Activated T-cell treated with anti-CD3 and anti-CD28 coated beads, Interleukin-2, amount 50 U/mL, for 48 hours (primary cell): Measurements from ENCODE around the gene ATP1A2.

Source experiments
- DNase-seq, 2 experiments: peaks; one replicate each; pipeline ENCODE4 v3.0.0-alpha.2; 2020

ATP1A2 gene

DNA sequence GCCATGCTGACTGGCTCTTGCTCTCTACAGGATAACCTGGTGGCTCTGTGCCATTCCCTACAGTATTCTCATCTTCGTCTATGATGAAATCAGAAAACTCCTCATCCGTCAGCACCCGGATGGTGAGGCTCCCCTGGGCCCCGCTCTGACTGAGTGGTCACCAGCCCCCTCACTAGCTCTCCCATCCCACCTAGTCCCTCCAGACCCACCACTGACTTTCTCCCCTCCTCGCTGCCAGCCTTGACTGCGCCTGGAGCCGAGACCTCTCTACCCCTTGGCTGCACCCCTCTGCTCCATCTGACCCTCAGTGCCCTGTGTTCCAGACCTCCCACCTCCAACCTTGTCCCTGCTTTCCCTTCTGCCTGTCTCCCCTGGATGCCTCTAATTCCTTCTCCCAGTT is 70.7 kb downstream of the ATP1A2 start:
- no peak for DNase-seq

DNA sequence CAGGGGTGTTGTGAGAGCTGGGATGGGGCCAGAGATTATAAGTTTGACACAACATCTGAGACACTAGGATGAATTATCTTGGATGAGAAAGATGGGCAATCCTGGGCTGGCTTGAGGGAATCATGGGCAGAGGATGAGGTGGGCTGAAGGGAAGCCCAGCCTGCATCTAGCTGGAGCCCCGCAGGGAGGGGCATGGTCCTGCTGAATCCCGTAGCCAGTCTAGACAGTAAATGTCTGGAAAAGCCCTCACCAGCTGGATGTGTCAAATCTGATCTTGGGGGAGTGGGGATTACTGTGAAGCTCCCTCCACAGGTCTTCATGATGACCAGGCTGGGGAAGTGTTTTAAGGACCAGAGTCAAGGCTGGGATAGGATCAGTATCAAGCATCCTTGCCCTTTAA is 71.2 kb downstream of the ATP1A2 start:
- no peak for DNase-seq

DNA sequence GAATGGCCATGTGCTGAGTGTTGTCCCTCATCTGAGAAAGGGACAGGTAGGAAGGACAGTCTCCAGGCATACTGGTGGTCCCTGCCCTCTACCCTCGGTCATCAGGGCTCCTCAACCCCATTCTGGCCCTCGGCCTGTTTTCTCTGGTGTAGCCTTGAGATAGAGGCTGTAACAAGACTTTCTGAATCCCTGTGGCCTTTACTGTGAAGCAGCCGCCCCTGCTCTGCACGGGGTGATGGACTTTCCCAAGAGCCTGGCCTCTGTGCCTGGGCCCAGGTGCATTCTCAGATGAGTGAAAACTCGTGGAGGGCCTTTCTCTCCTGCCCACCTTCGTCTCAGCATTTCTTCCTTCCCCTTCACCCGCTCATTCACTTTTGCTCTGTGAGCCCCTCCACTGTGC is 71.8 kb downstream of the ATP1A2 start:
- no peak for DNase-seq

DNA sequence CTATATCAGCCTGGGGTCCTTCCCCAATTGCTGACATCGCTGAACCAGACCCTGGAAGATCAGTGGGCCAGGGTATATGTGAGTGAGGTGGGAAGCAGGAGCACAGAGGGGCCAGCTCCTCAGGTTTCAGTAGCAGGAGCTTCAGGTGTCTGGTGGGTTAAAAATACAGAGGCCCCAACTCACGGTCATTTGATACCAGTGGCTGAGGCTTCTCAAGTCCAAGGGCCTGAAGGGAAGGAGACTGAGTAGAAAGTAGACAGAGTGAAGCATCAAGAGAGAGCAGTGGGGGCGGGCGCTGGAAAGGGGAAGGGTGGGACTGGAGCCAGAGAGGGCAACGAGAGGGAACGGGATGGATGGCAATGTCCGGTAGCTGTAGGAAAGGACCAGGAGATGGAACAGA is 72.8 kb downstream of the ATP1A2 start:
- no peak for DNase-seq

DNA sequence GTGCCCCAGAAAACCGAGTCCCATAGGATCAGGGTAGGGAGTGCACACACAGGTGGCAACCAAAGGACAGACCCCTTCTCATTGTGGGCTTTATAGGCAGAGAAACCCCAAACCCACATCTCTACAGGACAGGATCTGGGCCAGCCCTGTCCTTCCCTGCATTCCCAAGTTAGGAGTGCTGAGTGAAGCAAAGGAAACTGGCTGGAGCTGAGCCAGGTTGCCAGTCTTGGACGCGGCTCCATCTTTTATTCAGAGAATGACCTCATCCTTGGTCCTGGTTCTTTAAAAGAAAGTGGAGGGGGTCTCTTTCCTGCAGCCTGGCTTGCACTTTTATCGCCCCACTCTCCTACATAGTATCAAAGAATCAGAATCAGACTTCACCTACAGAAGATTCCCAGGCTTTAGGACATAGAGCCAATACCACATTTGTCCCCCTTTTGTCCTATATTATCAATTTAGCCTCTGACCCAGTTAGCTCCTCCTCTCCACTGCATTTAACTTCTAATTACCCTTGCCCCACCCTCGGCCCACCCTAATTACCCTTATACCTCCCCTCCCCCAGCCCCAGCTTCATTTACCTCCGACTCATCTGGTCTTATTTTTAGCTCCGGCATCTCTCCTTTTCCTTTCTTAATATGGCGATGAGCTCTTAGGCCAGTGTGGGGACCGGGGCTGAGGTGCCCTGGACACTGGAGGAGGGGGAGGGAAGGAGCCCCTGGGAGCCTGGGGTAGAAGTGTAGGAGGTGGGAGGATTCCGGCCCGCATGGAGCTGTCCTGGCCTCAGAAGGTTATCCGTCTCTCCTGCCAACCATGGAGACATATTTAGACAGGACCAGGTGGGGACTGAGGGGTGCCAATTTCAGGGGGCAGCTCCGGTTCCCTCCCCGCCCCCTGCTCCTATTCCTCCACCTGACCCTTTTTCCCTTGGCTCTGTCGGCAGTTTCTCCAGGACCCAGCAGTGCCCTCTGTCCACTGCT is 74.4 kb downstream of the ATP1A2 start, which contains the start of gene CASQ1:
CASQ1 (plus strand) TSS at position 927 of the 977 bp plus-strand sequence. CDS start 177 bp downstream, outside the sequence.
- no peak for DNase-seq

DNA sequence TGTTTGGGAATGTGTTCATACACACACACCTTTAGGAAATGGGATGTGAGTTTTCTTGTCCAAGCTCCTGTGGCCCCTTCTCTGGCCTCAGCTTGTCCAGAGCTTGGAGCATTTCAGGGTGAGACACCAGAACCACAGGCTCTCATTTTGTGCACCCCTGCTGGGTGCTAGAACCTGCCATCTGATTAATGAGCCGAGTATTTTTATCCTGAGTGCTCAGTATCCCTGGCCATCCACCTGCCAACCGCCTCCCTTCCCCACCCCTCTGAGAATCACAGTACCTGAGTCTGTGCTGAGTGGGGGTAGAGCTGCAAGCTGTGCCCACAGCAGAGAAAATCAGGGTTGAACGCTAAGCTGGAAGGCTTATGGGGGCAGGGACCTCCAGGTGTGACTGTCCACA is 76.2 kb downstream of the ATP1A2 start:
- DNase-seq, result no peak

DNA sequence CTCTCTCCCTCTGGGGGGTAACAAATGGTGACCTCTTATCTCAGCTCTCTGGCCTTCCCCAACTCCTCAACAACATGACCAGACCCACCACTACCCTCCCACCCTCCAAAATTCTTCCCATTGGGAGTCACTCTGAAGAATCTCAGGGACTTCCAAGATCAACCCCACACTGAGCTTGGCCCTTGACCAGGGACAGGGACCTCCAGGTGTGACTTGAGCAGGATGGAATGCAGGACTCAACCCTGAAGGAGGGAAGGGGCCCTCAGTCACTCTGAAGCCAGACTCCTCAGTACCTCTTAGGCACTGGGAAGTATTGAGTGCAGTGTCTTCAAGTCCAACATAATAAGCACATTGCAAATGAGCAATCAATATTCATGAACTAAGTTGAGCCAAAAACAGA is 76.7 kb downstream of the ATP1A2 start:
- no peak for DNase-seq
